Prostate gland (tissue), 1 donor: Measurements from ENCODE around the gene UBFD1.

Experiments used
- POLR2A ChIP-seq: fragments of 450-650 bp; IDR thresholded peaks from one replicate; pipeline ENCODE4 v1.6.1; 2016; ENCODE audit warnings: antibody characterized with exemption, mild to moderate bottlenecking
- POLR2AphosphoS5 ChIP-seq: sonication (generic); formaldehyde crosslinking; IDR thresholded peaks from one replicate; pipeline ENCODE4 v1.6.1; 2017; ENCODE audit warnings: antibody characterized with exemption

- TF ChIP-seq POLR2A (no peak), POLR2AphosphoS5 (no peak)
Observed at GRCh38 chr16:23563186-23563585, 5.7 kb downstream of the UBFD1 start.
